ENCODE results near the gene ZMPSTE24.

Gene ZMPSTE24

GRCh38 chr1:40303051-40303771, 45.2 kb downstream of the ZMPSTE24 start:
- DNase-seq (ENCODE audit: low read depth, low spot score) = no peak

GRCh38 chr1:40303790-40304189, 45.8 kb downstream of the ZMPSTE24 start:
- no peak for DNase-seq (ENCODE audit: low read depth, low spot score)

GRCh38 chr1:40305451-40305850, 47.4 kb downstream of the ZMPSTE24 start:
- no peak for DNase-seq (ENCODE audit: low read depth, low spot score)

- no peak for DNase-seq (ENCODE audit: low read depth, low spot score)
These were observed 47.8 kb downstream of the ZMPSTE24 start for GRCh38 chr1:40305871-40306270.

GRCh38 chr1:40306296-40306695, 48.3 kb downstream of the ZMPSTE24 start:
- DNase-seq (ENCODE audit: low read depth, low spot score) = no peak

- DNase-seq (ENCODE audit: low read depth, low spot score) = no peak
These were observed 49.1 kb downstream of the ZMPSTE24 start for GRCh38 chr1:40307186-40307585.

- DNase-seq (ENCODE audit: low read depth, low spot score) = peak; percentile 80
These were observed 50.1 kb downstream of the ZMPSTE24 start for GRCh38 chr1:40308036-40308727.

- peak; percentile 95 for DNase-seq (ENCODE audit: low read depth, low spot score)
These were observed 51.5 kb downstream of the ZMPSTE24 start for GRCh38 chr1:40309374-40310128.

- no peak for DNase-seq (ENCODE audit: low read depth, low spot score)
These were observed 52.1 kb downstream of the ZMPSTE24 start for GRCh38 chr1:40310129-40310461.

GRCh38 chr1:40310983-40311642, 53.1 kb downstream of the ZMPSTE24 start:
- no peak for DNase-seq (ENCODE audit: low read depth, low spot score)

- DNase-seq (ENCODE audit: low read depth, low spot score) = no peak
These were observed 53.7 kb downstream of the ZMPSTE24 start for GRCh38 chr1:40311692-40312091.

- no peak for DNase-seq (ENCODE audit: low read depth, low spot score)
These were observed 54.5 kb downstream of the ZMPSTE24 start for GRCh38 chr1:40312238-40313205.

- no peak for DNase-seq (ENCODE audit: low read depth, low spot score)
These were observed 55.4 kb downstream of the ZMPSTE24 start for GRCh38 chr1:40313329-40313957.

- no peak for DNase-seq (ENCODE audit: low read depth, low spot score)
These were observed 56.1 kb downstream of the ZMPSTE24 start for GRCh38 chr1:40313958-40314720.

- DNase-seq (ENCODE audit: low read depth, low spot score) = peak; percentile 80
These were observed 56.7 kb downstream of the ZMPSTE24 start for GRCh38 chr1:40314721-40315238.

- DNase-seq (ENCODE audit: low read depth, low spot score) = peak; percentile 95
These were observed 57.3 kb downstream of the ZMPSTE24 start for GRCh38 chr1:40315239-40315794.

- peak; percentile 53 for DNase-seq (ENCODE audit: low read depth, low spot score)
These were observed 58.0 kb downstream of the ZMPSTE24 start for GRCh38 chr1:40315795-40316594.

Data from astrocyte of the hippocampus (primary cell).